OCI-M2 (cell line): ENCODE data around the gene CYP2C9.
"Not testable (repeated sequence)": the region's sequence is repeated elsewhere in the genome, so short reads cannot be mapped to it uniquely, and the experiment has no call there.

Source experiments
- DNase-seq: peaks from one replicate; lab custom pipeline; 2025; ENCODE audit not compliant: unreplicated experiment; lab: John Stamatoyannopoulos, UW

CYP2C9 gene

DNA sequence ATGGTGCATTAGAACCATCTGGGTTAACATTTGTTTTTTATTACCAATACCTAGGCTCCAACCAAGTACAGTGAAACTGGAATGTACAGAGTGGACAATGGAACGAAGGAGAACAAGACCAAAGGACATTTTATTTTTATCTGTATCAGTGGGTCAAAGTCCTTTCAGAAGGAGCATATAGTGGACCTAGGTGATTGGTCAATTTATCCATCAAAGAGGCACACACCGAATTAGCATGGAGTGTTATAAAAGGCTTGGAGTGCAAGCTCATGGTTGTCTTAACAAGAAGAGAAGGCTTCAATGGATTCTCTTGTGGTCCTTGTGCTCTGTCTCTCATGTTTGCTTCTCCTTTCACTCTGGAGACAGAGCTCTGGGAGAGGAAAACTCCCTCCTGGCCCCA is at the start of gene CYP2C9:
TSS of gene CYP2C9 (plus strand) at position 276 of the 400 bp plus-strand sequence. CDS start at position 301, 25 bp downstream.
- DNase-seq, result no peak

DNA sequence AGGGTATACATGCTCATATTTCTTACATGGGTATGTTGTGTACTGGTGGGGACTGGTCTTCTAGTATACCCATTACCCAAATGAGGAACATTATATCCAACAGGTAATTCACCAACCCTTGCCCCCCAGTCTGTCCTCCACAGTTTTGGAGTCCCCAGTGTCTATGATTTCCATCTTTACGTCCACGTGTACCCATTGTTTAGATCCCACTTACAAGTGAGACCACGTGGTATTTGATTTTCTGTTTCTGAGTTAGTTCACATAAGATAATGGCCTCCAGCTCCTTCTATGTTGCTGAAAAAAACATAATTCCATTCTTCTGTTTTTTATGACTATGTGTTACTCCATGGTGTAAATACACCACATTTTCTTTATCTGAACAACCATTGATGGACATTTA is 49.3 kb upstream of the CYP2C9 start:
- no peak for DNase-seq

GRCh38 chr10:94890264-94891022 is 48.0 kb upstream of the CYP2C9 start:
- no peak for DNase-seq

DNA sequence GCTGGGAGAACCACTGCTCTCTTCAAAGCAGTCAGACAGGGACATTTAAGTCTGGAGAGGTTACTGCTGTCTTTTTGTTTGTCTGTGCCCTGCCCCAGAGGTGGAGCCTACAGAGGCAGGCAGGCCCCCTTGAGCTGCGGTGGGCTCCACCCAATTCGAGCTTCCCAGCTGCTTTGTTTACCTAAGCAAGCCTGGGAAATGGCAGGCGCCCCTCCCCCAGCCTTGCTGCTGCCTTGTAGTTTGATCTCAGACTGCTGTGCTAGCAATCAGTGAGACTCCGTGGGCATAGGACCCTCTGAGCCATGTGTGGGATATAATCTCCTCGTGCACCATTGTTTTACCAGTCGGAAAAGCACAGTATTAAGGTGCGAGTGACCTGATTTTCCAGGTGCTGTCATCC is 40.0 kb upstream of the CYP2C9 start:
- DNase-seq, result not testable (repeated sequence)

GRCh38 chr10:94902080-94902479 is 36.4 kb upstream of the CYP2C9 start:
- no peak for DNase-seq

DNA sequence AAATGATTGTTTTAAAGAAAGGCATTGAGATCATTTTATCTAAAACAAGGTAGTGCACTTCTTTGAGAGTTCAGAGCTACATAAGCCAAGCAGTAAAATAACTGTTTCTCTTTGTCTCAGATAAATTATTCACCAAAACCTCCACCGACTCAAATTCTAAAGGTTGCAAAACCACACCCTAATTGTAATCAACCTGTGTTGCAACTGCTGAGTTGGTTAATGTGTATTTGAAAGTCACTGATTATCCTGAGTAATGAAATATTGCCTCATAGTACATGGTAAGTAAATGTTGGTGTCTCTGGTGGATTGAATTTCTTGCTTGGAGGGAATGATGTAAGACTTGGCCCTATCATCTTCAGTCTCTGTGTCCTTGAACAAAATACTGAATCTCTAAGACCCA is 35.9 kb upstream of the CYP2C9 start:
- DNase-seq, result no peak

DNA sequence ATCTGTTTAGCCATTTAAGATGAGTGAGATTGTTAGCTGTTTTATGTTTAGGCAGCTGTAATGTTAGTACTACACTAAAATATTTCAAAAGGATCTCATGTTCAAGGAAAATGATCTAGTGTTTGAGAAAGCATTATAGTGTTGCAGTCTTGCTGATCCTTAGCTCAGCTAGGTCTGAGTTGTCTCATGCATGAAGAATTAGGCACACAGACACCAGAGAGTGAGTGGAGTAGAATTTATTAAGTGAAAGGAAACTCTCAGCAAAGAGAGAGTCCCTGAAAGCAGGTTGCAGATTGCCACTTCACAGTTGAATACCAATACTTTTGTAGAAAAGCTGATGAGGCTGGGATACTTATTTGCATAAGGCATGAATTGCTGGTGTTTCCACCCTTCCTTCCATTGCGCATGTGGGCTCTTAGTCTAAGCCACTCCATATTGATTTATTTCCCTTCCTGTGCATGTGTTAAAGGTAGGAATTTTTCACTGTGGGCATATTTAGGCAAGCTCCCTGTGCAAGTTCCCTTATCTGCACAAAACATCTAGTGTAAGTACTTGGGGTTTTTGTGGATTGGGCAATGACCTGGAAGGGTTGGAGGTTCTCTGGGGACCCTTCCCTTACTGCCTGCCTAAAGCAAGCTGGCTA is 33.8 kb upstream of the CYP2C9 start:
- not testable (repeated sequence) for DNase-seq

GRCh38 chr10:94916423-94916822 is 22.0 kb upstream of the CYP2C9 start:
- no peak for DNase-seq

GRCh38 chr10:94936721-94937120 is 1.7 kb upstream of the CYP2C9 start:
- no peak for DNase-seq

DNA sequence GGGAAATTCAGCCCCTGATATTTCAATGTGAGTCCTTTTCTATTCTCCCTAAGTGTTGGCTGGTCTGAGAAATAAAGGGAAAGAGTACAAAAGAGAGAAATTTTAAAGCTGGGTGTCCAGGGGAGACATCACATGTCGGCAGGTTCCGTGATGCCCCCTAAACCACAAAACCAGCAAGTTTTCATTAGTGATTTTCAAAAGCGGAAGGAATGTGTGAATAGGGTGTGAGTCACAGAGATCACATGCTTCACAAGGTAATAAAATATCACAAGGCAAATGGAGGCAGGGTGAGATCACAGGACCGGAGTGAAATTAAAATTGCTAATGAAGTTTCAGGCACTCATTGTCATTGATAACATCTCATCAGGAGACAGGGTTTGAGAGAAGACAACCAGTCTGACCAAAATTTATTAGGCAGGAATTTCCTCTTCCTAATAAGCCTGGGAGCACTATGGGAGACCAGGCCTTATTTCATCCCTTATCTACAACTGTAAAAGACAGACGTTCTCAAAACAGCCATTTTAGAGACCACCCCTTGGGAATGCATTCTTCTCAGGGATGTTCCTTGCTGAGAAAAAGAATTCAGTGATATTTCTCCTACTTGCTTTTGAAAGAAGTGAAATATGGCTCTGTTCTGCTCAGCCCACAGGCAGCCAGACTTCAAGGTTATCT is 5.1 kb downstream of the CYP2C9 start:
- not testable (repeated sequence) for DNase-seq

DNA sequence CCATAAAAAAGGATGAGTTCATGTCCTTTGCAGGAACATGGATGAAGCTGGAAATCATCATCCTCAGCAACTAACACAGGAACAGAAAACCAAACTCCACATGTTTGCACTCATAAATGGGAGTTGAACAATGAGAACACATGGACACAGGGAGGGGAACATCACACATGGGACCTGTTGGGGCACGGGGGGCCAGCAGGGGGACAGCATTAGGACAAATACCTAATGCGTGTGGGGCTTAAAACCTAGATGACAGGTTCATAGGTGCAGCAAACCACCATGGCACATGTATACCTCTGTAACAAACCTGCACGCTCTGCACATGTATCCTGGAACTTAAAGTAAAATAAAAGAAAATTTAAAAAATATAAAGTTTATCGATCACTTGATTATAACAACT is 7.7 kb downstream of the CYP2C9 start:
- DNase-seq, result not testable (repeated sequence)

GRCh38 chr10:94963901-94964300 is 25.4 kb downstream of the CYP2C9 start:
- no peak for DNase-seq

DNA sequence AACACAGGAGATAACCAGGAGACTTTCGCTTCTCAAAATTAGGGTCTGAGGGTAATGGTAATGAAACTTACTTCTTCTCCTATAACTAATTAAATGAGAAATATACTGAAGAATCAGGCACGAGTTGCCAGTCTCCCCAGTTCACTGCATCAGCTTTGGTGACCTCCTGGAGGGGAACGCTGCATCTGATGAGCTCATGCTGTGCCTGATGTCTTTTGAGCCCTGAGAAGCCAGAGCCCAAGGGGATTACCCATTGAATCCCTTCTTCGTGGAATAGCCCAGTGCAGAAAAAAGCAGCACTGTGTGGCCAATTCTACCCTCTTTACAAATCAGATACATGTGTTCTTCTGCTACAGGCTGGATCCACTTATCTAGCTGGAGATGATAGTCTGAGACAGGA is 45.1 kb downstream of the CYP2C9 start:
- no peak for DNase-seq

DNA sequence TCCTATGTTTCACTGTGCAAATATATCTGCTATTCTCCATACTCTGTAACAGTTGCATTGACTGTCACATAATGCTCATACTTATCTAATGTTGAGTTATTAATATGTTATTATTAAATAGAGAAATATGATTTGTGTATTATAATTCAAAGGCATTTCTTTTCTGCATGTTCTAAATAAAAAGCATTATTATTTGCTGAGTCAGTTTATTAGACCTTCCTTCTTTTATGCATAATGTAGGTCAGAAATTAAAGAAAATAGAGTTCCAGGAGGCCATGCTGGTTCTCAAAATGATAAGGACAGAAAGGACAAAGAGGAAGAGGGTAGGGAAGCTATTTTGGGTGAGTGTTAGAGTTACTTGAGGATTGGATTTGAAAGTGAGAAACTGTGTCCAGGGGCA is 50.7 kb downstream of the CYP2C9 start:
- DNase-seq, result no peak

DNA sequence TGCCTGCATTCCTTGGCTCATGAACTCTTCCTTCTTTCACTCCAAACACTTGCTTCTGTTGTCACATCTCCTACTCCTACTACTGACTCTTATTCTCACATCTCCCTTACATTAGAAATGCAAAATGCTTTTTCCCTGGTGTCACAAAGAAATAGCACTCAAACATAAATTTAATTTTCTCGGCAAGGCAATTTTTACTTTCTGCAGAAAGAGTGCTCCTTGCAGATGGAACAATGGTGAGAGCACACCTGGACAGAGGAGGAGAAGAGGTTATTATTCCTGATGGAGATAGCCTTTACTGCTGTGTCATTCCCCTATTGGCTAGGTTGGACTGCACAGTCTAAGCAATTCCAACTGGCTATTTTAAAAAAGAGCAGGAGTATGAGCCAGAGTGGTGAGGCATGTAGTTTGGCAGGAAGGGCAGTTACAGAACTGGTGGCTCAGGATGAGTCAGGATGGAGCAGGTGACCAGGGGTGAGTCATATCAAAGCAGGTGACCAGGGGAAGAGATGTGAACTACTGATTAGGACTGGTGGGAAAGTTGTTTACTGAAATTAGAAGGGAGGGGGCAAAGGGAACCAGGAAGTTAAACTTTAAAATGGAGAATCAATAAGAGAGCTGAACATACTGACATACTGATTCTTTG is 52.9 kb downstream of the CYP2C9 start:
- DNase-seq, result no peak

DNA sequence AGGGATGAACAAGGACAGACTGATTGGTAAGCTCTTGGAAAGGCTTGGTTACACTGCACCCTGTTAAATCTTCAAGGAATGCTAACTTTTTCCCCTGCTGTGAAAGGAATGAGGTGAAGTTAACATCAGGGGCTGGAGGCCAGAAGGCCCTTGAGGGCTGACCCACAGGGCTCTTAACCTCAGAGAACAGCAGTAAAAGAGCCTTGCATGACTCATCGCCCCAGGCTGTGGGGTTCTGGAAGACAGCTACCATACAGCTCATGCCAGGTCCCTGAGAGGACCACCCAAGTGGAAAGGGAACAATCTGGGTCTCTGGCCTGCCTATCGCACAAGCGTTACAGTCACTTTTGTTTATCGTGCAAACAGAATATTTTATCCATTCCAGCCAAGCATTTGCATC is 54.4 kb downstream of the CYP2C9 start:
- DNase-seq, result no peak

- DNase-seq, result no peak
Measured at GRCh38 chr10:94997741-94998174, 59.3 kb downstream of the CYP2C9 start.

DNA sequence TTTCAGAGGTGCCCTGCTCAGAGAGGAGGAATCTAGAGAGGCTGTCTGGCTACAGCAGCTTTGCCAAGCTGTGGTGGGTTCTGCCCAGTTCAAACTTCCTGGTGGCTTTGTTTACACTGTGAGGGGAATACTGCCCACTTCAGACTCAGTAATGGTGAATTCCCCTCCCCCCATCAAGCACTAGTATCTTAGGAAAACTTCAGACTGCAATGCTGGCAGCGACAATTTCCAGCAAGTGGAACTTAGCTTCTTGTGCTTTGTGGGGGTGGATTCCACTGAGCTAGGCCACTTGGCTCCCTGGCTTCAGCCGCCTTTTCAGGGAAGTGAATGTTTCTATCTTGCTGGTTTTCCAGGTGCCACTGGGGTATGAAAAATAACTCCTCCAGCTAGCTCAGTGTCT is 88.0 kb downstream of the CYP2C9 start:
- no peak for DNase-seq

- DNase-seq, result no peak
Measured at GRCh38 chr10:95031656-95032055, 93.2 kb downstream of the CYP2C9 start.

DNA sequence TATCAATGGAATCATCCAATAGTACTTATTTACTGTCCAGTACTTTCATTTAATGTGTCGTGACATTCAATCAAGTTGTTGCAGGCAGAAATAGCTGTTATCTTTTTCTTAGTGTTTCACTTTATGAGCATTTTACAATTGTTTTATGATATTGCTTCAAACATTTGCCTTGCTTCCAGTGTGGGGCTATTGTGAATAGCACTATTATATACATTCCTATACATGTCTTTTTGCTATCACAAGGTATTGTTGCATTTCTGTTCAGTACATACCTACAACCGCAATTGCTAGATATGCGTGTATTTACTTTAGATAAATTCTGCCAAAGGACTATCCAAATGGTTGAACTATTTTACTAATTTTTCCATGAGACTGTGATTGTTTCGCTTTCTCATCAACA is 95.9 kb downstream of the CYP2C9 start:
- DNase-seq, result no peak
